ENCODE data around the gene IGF2. TPM values are rescaled to one million over a fixed set of nuclear protein-coding genes. Genes with fewer than 3 reads are reported as not detected.

IGF2 gene
- total and polyA plus RNA-seq, 2 donors: 86.5 to 362 TPM

DNA sequence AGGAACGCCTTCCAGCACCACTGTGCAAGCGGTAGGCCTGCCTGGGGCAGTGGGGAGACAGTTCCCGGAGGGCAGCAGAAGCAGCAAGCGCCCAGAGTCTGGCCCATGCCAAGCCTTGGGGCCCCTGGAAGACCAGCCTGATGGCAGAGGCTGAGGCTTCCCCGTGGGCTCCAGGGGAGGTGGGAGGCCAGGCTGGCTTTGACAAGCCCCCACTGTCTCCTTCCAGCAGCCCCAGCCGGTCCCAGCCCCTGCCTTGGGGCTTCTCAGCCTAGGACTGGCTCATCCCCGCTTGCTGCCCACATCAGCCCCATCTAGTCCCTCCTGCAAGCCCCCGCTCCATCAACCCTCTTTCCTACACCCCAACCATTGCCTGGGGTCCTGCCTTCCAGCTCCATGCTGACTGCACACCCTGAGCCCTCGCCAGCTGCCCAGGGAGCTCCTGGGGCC, 46.7 kb downstream of the IGF2 start:
- no peak overlapping the region for H3K4me3 ChIP-seq (ENCODE audit: low read depth, low read length)
- no peak overlapping the region for H3K27ac ChIP-seq (ENCODE audit: low read depth)
- 92% methylated on average over 9 of the region's 9 CpGs for WGBS
- DNase-seq (ENCODE audit: extremely low spot score): no peak
- H3K36me3 ChIP-seq (ENCODE audit: insufficient read depth): no peaks in the 10 kb centered on the region
- H3K4me1 ChIP-seq (ENCODE audit: insufficient read depth): no peaks in the 10 kb centered on the region

DNA sequence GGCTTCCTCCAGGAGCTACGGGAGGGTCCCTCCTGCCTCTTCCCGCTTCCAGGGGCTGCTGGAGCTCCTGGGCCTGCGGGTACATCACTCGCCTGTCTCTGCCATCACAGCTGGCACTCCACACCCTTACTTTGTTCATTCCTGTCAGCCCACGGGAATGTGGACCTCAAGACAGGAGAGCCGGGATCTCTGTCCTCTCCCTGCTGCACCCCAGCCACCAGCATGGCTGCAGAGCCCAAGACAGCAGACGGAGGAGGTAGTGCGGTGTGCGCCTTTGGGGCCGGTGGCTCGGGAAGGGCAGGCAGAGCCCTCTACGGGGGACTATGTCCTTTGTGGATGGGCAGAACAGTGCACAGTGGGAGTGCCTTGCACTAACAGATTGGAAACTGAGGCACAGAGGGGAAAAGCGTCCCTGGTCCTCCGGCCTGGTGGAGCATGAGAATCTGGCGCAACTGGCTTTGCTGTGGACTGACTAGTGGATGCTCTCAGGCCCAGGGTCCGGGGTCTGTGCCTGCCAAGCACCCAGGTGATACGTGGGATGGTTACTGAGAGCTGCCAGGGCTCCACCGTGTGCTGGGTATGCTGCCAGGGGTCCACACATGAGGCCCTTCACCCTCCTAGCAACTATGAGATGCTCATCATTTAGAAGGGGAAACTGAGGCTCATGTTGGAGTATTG, 47.3 kb downstream of the IGF2 start:
- 92% methylated on average over 18 of the region's 18 CpGs for WGBS
- no peak for DNase-seq (ENCODE audit: extremely low spot score)
- H3K36me3 ChIP-seq (ENCODE audit: insufficient read depth): no peaks in the 10 kb centered on the region
- no peaks in the 10 kb centered on the region for H3K4me1 ChIP-seq (ENCODE audit: insufficient read depth)
- H3K27ac ChIP-seq (ENCODE audit: low read depth): no peak overlapping the region
- H3K4me3 ChIP-seq (ENCODE audit: low read depth, low read length): no peak overlapping the region

DNA sequence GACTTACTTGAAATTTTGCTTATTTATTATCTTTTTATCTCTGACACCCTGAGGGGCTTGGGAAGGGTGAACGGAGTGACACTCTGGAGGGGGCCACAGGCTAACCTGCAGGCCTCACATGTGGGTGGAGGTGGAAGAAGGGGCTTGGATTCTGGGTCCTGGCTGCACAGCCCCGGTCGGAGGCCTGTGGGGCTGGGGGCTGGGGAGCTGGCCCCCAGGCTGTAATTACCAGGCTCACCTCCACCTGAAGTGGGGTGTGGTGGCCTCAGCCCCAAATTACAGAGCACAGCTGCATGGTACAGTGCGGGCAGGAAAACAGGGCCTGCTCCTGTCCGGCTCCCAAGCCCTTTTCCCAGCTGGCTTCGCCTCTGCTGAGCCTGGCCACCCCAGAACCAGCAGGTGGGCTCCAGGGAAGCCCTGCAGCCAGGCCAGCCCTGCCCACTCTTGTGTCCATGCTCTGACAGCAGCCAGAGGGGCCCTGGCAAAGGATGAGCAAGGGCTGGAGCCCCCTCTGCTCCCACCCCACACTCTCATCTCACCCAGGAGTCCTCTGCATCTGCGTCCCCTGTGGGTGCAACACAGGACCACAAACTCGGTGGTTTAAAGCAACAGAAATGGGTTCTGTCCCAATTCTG, 48.0 kb downstream of the IGF2 start:
- WGBS: 87% methylated on average over 8 of the region's 8 CpGs
- H3K4me1 ChIP-seq (ENCODE audit: insufficient read depth): no peaks in the 10 kb centered on the region
- H3K36me3 ChIP-seq (ENCODE audit: insufficient read depth): no peaks in the 10 kb centered on the region
- no peak for DNase-seq (ENCODE audit: extremely low spot score)
- H3K4me3 ChIP-seq (ENCODE audit: low read depth, low read length): no peak overlapping the region
- no peak overlapping the region for H3K27ac ChIP-seq (ENCODE audit: low read depth)

DNA sequence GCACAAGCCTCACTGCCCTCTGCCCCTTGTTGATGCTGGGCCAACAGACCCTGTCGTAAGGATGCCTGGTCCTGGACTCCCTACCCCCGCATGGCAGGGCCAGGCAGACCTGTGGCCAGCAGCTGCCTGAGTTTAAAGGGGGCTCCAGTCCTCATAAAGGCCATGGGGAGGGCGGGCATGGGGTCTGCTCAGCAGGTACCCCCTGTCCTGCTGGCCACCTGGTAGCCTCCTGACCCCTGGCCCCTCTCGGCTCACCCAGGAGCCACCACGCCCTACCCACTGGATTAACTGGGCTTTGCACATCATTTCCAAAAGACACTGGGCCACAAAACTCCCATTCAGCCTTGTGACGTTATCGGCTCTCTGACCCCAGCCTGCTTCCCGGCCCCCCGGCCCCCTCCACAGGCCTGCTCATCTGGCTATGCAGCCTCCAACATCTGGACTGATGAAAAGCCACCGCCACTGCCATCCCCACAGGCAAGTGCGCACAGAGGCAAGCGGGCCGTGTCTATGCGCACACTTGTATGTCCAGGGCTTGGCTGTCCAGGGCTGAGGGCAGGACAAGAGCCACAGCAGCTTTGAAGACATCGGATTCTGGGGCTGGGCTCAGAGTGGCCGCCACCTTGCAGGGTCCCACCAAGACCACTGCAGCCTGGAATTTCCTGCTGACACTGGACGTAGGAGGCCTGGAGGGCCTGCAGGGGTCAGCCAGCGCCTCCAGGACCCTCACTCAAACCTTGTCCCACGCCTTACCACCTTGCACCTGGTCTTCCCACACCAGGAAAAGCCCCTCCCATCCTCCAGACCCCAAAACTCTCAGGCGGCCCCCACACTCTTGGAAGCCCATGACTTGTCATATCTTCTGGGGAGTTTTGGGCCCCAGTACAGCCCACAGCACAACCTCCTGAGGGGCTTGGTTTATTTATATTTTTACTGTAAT, 48.7 kb downstream of the IGF2 start:
- no peaks in the 10 kb centered on the region for H3K36me3 ChIP-seq (ENCODE audit: insufficient read depth)
- no peak overlapping the region for H3K4me3 ChIP-seq (ENCODE audit: low read depth, low read length)
- H3K4me1 ChIP-seq (ENCODE audit: insufficient read depth): no peaks in the 10 kb centered on the region
- H3K27ac ChIP-seq (ENCODE audit: low read depth): no peak overlapping the region
- WGBS: 90% methylated on average over 20 of the region's 20 CpGs
- DNase-seq (ENCODE audit: extremely low spot score): no peak

DNA sequence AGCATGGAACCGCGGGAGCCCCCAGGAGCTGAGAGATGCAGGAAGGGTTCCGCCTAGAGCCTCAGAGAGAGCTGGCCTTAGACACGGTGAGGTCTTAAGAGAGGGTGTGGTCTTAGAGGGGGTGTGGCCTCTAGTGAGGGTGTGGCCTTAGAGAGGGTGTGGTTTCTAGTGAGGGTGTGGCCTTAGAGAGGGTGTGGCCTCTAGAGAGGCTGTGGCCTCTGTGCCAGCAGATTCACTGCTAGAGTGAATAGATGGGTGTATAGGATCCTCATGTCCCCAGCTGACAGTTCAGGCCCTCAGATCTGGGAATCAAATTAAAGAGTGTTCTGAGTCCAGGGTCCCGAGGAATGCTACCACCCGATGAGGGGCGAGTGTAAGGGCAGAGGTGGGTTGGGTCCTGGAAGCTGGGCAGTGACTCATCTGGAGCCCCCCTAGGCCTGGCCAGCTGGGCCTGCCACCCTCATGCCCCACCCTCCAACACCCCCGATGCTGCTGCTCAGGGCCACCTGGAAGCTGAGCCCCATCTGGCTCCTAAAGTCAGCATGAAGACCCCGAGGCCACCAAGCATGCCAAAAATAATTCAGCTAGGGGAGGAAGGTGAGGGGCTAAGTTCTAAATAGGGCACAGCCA, 49.5 kb downstream of the IGF2 start:
- Histone ChIP-seq H3K4me3 (ENCODE audit: low read depth, low read length) (no peak overlapping the region), H3K4me1 (ENCODE audit: insufficient read depth) (no peaks in the 10 kb centered on the region), H3K27ac (ENCODE audit: low read depth) (no peak overlapping the region), H3K36me3 (ENCODE audit: insufficient read depth) (no peaks in the 10 kb centered on the region)
- no peak for DNase-seq (ENCODE audit: extremely low spot score)
- 76% methylated on average over 9 of the region's 9 CpGs for WGBS

DNA sequence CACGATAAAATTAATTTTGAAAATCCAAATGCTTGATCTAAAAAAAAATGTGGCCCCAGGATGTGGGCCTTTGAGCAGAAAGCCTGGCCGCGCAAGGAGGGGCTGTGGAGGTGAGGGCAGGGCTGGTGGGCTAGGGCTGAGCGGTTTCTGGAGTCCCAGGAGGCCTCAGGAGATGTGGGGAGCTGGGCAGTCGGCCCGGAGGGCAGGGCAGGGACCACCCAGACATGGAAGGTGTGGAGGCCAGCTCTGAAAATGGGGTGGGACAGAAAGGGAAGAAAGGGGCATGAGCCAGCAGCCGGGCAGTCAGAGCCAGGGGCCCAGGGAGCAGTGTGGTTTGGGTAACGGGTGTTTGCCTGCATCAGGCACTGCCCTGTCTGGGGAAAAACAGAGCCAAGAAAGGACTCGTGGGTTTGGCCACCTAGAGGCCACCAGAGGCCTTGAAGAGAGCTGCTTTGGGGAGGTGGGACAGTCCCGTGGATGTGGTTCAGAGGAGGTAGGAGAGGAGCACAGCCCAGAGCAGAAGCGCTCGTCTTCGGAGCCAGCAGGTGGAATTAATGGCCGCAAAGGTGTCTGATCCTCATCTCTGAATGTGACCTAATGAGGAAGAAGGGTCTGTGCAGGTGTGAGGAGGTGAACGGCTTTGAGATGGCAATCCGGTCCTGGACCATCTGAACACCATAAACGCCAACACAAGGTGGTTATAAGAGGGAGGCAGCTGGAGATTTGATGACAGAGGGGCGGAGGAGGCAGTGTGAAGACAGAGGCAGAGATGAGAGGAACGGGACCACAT, 50.2 kb downstream of the IGF2 start:
- H3K4me1 ChIP-seq (ENCODE audit: insufficient read depth): no peaks in the 10 kb centered on the region
- whole genome bisulfite sequencing: 85% methylated on average over 19 of the region's 19 CpGs
- H3K4me3 ChIP-seq (ENCODE audit: low read depth, low read length): no peak overlapping the region
- no peak for DNase-seq (ENCODE audit: extremely low spot score)
- no peak overlapping the region for H3K27ac ChIP-seq (ENCODE audit: low read depth)
- no peaks in the 10 kb centered on the region for H3K36me3 ChIP-seq (ENCODE audit: insufficient read depth)

DNA sequence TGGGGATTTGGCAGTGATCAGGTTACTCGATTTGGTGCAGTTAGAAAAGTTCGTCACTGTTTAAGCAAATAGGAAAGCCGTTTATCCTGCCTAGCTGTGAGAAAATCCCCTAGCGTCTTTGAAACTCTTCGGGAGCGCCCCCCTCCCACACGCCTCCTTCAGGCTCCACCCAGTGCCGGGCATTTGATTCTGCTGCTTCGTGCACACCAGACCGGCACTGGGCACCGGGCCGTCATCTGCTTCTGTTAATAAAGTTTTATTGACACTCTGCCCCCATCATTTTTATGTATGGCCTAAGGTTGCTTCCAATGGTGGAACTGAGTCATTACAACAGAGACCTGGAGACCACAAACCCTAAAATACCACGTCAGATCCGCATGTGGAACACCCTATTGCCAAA, 50.9 kb downstream of the IGF2 start:
- Histone ChIP-seq H3K4me1 (ENCODE audit: insufficient read depth) (no peaks in the 10 kb centered on the region), H3K27ac (ENCODE audit: low read depth) (no peak overlapping the region), H3K36me3 (ENCODE audit: insufficient read depth) (no peaks in the 10 kb centered on the region), H3K4me3 (ENCODE audit: low read depth, low read length) (no peak overlapping the region)
- DNase-seq (ENCODE audit: extremely low spot score): no peak
- WGBS: 75% methylated on average over 14 of the region's 14 CpGs

DNA sequence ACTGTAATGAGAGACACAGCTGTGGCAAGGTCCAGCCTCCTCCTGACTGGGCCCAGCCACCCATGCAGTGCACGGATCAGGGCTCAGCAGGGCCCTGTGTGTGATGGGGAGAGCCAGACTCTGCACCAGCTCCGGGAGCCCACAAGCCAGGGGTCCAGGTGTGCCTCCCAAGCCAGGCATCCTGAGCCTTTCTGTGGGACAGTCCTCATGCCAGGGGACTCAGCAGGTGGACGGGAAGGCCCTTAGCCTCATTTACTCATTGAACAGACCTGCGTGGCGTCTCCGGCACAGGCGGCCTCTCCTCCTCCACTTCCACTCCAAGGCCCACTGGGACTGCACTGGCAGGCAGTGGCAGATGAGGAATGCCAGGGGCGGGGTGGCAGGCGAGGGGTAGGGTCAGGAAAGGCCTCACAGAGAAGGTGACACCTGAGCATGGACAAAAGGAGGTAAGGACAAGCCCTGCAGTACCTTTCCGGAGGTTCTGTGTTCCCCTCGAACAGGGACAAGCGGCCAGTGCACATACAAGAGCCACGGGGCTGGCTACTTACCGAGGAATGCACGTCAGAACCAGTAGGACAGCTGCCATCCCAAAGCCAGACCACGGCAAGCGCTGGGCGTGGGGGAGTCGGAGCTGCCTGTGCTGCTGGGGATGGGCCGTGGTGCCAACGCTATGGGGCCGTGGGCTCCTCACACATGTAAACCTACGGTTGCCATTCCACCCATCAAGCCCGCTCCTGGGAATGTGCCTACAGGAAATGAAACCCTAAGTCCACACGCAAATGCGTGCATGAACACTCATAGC, 52.7 kb downstream of the IGF2 start:
- H3K4me3 ChIP-seq (ENCODE audit: low read depth, low read length): no peak overlapping the region
- peaks cover 1% of the 10 kb centered on the region for H3K4me1 ChIP-seq (ENCODE audit: insufficient read depth)
- no peak overlapping the region for H3K27ac ChIP-seq (ENCODE audit: low read depth)
- no peaks in the 10 kb centered on the region for H3K36me3 ChIP-seq (ENCODE audit: insufficient read depth)
- 91% methylated on average over 26 of the region's 26 CpGs for WGBS
- DNase-seq (ENCODE audit: extremely low spot score): no peak

DNA sequence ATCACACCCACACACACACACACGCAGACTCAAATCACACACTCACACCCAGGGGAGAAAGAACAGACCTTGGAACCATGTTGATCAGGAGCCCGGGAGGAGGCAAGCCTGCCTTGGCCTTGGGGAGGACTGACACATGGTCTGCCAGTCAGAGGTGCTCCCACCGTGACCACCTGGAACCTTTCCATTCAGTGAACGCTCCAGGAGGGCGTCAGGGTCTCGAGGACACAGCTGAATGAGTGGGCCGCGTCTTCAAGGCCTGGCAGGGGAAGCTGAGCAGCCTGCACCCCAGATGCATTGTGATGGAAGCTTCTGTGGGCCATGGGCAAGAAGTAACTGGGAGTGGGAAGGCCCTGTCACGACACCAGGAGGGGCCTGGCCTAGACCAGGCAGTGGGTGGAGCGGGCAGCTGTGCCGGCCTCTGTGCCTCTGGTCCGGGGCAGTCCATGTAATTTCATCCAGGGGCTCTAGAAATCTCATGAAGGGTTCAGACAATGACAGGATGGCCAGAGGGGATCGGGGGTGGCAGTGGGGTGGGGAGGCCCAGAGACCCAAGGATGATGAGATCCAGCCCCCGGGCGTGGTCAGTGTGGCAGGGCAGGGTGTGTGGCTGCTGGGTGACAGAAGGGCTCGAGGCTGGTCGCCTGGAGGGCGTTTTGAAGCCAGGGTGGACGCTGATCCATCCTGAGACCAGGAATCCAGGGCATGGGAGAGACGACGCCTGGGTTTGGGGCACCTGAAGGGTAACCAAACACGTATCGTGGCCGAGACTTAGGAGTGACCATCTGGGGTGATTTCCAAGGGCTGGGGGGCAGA, 53.7 kb downstream of the IGF2 start:
- no peak for DNase-seq (ENCODE audit: extremely low spot score)
- H3K36me3 ChIP-seq (ENCODE audit: insufficient read depth): no peaks in the 10 kb centered on the region
- WGBS: 89% methylated on average over 24 of the region's 24 CpGs
- no peak overlapping the region for H3K4me3 ChIP-seq (ENCODE audit: low read depth, low read length)
- H3K4me1 ChIP-seq (ENCODE audit: insufficient read depth): peaks cover 1% of the 10 kb centered on the region
- no peak overlapping the region for H3K27ac ChIP-seq (ENCODE audit: low read depth)

DNA sequence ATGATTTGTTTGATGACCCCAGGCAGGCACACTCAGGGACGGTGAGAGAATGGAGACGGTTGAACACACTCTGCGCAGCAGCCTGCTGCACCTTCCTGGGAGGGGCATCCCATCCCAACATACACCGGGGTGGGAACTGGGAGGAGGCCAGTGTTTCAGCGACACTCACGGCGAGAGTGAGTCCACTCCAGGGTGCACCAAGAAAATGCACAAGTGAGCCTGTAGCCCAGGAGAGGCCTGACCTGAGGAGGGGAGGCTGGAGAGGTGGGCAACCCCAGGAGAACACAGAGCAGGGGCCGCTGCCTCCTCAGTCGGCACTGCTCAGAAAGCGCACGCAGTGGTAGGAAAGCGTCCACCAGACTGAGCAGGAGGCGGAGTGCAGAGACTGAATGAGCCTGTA, 54.5 kb downstream of the IGF2 start:
- Histone ChIP-seq H3K4me3 (ENCODE audit: low read depth, low read length) (no peak overlapping the region), H3K4me1 (ENCODE audit: insufficient read depth) (peaks cover 1% of the 10 kb centered on the region), H3K36me3 (ENCODE audit: insufficient read depth) (no peaks in the 10 kb centered on the region), H3K27ac (ENCODE audit: low read depth) (no peak overlapping the region)
- DNase-seq (ENCODE audit: extremely low spot score): no peak
- 93% methylated on average over 13 of the region's 13 CpGs for WGBS
